RWPE1 (cell line): Measurements from ENCODE around the gene TMEM184B.

Source experiments
- CTCF ChIA-PET: fragments of 350-600 bp; sonication (Branson Sonifier 250); formaldehyde crosslinking; extraction: SDS; loops from one replicate; lab custom pipeline; 2021; lab: Yijun Ruan, JAX
- POLR2A ChIA-PET: fragments of 400-600 bp; formaldehyde crosslinking; extraction: SDS; loops from one replicate; lab custom pipeline; 2020; ENCODE audit warnings: antibody characterized with exemption; ENCODE audit not compliant: low non-redundant PET; lab: Yijun Ruan, JAX
- DNase-seq: peaks from one replicate; pipeline ENCODE4 v3.0.0; 2012; ENCODE audit warnings: low spot score
- H3K27ac ChIP-seq: fragments of 450-650 bp; 2 replicates; pipeline ENCODE4 v1.5.1; 2017
- TF ChIP-seq, protein P1 (sequence below): fragments of 450-650 bp; conservative IDR thresholded peaks from 2 replicates; pipeline ENCODE4 v1.5.1; 2017; ENCODE audit warnings: low read depth, mild to moderate bottlenecking

TMEM184B gene

DNA sequence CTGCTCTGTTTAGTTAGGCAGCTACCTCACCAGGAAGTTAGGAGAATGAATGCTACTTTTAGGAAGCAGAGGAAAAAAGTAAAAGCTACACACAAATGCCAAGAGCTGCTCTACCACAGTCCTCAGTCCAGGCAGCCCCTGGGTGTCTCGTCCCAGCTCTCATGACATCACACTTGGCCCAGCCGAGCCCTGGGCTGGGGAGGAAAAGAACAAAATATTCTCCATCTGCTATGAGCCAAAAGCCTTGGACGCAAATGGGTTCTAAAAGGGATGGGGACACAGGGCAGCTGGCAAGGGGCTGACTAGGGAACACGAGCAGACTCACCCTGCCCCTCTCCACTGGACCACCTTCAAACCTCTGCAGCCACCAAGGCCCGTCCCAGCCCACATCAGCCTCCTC lies 26.1 kb downstream of the TMEM184B start:
- peak overlapping the region; percentile 64 for H3K27ac ChIP-seq
- ChIA-PET POLR2A (no interaction called here), CTCF (no interaction called here)
- TF ChIP-seq, protein P1, sequence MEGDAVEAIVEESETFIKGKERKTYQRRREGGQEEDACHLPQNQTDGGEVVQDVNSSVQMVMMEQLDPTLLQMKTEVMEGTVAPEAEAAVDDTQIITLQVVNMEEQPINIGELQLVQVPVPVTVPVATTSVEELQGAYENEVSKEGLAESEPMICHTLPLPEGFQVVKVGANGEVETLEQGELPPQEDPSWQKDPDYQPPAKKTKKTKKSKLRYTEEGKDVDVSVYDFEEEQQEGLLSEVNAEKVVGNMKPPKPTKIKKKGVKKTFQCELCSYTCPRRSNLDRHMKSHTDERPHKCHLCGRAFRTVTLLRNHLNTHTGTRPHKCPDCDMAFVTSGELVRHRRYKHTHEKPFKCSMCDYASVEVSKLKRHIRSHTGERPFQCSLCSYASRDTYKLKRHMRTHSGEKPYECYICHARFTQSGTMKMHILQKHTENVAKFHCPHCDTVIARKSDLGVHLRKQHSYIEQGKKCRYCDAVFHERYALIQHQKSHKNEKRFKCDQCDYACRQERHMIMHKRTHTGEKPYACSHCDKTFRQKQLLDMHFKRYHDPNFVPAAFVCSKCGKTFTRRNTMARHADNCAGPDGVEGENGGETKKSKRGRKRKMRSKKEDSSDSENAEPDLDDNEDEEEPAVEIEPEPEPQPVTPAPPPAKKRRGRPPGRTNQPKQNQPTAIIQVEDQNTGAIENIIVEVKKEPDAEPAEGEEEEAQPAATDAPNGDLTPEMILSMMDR = no peak
- DNase-seq = no peak

DNA sequence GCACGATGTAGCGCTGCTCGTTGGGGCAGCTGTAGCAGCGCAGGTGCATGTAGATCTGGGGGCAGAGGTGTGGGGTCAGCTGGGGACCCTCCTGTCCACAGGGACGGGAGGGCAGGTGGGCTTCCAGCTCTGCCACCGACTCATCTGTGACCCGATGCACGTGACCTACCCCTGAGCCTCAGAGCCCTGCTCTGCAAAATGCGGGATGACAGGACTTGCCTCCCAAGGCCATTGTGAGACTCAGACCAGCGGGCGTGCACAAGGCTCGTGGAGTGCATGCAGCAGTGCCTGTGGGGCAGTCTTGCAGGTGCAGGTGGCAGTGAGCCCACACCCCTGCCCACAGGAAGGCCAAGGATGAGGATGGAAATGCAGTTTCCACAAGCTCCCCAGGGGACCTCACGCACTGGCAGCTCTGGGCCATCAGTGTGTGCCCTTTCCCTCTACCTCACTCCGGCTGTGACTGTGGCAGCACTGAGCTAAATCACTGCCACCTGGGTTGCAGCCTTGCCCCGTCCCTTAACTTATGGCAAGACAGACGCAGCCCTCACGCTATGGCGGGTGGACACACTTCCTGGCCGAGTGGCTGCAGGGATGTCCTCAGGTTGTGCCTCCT lies 26.7 kb downstream of the TMEM184B start:
- TF ChIP-seq, protein P1 = no peak
- peak overlapping the region; percentile 64 for H3K27ac ChIP-seq
- POLR2A ChIA-PET = no interaction called here
- no peak for DNase-seq
- CTCF ChIA-PET = no interaction called here

DNA sequence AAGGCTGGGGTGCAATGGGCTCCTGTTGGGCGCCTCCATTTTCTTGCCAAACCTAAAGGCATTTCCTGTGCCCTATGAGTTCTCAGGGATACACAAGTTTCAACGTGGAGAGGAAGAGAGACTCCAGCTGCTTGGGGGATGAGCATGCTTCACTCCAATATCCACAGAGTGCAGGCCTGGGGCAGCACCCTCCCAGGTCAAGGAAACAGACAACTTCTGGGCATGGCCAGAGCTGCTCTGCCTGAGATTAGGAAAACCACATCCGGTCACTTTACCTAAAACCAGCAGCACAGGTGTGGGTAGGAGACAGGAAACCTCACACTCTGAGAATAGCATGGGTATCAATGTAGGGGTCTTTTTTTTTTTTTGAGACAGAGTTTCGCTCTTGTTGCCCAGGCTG lies 28.7 kb downstream of the TMEM184B start:
- ChIA-PET CTCF (no interaction called here), POLR2A (interaction anchor here (0.7 kb wide), 1 partner anchor 286 kb away, joined by 4 read pairs; no protein-coding TSS in a partner anchor)
- H3K27ac ChIP-seq = peak overlapping the region; percentile 94
- no peak for DNase-seq
- TF ChIP-seq, protein P1 = no peak

DNA sequence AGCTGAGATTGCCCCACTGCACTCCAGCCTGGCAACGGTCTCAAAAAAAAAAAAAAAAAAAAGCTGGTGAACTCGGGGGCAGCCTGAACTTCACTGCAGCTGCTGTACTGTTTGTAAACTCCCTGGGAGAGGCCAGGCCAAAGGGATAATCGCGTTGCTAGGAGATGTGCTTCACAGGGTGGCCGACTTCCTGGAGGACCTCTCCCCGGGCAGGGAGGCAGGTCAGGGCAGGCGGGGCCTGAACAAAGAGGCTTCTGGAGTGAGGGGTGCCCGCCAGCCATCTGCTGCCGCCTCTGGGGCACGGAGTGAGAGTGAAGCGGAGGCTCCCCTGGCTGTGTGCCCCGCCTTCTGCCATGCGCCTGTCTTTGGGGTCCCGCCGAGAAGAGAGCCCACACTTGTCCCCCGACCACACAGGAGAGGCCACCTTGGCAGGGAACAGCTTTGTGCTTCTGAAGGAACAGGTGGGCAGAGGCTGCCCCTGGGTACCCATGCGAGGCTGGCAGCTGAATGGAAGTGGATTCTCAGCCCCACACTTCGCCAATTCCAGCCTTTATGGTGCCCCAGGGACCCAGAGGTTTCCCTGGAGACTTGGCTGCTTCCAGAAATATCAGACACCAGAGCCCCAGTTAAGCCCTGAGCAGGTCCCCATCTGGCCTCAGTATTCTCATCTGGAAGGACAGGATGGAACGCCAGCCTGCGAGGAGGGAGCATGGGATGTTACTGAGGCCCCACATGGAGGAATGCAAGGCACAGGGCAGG lies 29.6 kb downstream of the TMEM184B start:
- ChIA-PET CTCF (no interaction called here), POLR2A (interaction anchor here (0.6 kb wide), 1 partner anchor 93 kb away, joined by 3 read pairs; no protein-coding TSS in a partner anchor)
- peak overlapping the region; percentile 94 for H3K27ac ChIP-seq
- DNase-seq = peak; percentile 33
- TF ChIP-seq, protein P1 = no peak

DNA sequence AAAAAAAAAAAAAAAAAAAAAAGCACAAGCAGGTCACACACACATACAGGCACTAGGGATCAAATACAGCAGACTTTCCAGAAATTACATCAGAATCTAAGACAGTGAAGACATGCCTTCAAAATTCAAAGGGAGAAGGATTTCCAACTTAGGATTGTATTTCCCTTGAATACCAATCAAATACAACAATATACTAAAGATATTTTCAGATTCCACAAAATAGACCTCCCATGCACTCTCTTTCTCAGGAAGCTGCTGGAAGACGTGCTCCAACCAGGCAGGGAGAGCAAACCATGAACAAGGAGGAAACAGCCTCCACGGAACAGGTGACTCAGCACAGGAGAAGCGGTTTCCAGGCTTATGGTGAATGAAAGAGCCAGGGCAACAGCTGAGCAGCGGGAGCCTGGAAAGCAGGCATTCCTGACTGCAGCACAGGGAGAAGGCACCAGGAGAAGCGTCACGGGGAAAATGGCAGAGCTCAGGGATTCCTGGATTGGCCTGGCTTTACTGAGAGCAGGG lies 32.0 kb downstream of the TMEM184B start:
- TF ChIP-seq, protein P1 = no peak
- CTCF ChIA-PET = interaction anchor here (0.7 kb wide), 1 partner anchor 673 kb away, joined by 5 read pairs; no protein-coding TSS in a partner anchor
- POLR2A ChIA-PET = no interaction called here
- peak overlapping the region; percentile 94 for H3K27ac ChIP-seq
- peak; percentile 70 for DNase-seq

DNA sequence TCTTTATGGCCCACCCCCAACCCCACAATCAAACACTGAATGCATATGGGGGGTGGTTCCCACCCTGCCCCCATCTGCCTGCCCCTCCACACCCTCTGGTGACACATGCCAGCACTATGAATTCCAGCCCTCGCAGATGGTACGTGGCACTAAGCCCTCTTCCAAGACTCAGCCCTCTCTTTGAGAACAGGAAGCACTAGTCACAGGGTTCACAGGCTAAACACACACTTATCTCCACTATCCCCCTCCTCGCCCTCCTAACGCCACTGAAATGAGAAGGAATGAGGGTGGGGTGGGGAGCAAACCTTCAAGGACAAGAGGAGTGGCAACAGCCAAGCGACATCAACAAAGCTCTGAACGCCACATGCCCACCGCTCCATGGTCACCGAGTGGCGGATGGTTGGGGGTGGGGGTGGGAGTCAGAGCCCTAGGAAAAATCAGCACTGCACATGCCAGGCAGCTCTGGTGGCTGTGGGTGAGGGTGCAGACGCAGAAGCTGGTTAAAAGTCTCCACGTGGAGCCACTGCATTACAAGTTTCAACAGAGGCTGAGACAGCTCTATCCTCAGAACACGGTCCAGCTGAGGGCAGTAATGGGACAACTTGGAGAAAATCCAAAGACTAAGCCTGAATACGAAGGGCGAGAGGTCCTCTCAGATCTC lies 33.6 kb downstream of the TMEM184B start:
- ChIA-PET CTCF (interaction anchor here (0.6 to 0.7 kb wide), 2 partner anchors 10 to 17 kb away, joined by 3 read pairs; no protein-coding TSS in a partner anchor), POLR2A (no interaction called here)
- H3K27ac ChIP-seq = peak overlapping the region; percentile 98
- TF ChIP-seq, protein P1 = peak; percentile 23
- DNase-seq = peak; percentile 77
